OCI-LY7 (cell line): ENCODE results near the gene BRICD5.

Experiments used
- CTCF ChIP-seq: fragments of 200-600 bp; sonication (generic); conservative IDR thresholded peaks from 2 replicates; pipeline ENCODE4 v1.5.1; 2014; ENCODE audit warnings: mild to moderate bottlenecking, antibody characterized with exemption, low read length, moderate library complexity, mixed read lengths
- EZH2phosphoT487 ChIP-seq: fragments of 200-600 bp; sonication (generic); IDR thresholded peaks from 2 replicates; pipeline ENCODE4 v1.6.1; 2018; ENCODE audit warnings: low read depth, borderline replicate concordance, mild to moderate bottlenecking, mixed run types, antibody characterized with exemption, low read length, moderate library complexity, mixed read lengths

- no peak for TF ChIP-seq CTCF
- no peak for TF ChIP-seq EZH2phosphoT487
Observed at GRCh38 chr16:2187212-2187611, 23.5 kb downstream of the BRICD5 start.
